ENCODE data around the gene EQTN. TPM values are rescaled to one million over a fixed set of nuclear protein-coding genes. Genes with fewer than 3 reads are reported as not detected.

The EQTN gene
- total and polyA plus RNA-seq, 3 donors from 2014 or later = 10.5 to 44.9 (median 33.0) TPM

DNA sequence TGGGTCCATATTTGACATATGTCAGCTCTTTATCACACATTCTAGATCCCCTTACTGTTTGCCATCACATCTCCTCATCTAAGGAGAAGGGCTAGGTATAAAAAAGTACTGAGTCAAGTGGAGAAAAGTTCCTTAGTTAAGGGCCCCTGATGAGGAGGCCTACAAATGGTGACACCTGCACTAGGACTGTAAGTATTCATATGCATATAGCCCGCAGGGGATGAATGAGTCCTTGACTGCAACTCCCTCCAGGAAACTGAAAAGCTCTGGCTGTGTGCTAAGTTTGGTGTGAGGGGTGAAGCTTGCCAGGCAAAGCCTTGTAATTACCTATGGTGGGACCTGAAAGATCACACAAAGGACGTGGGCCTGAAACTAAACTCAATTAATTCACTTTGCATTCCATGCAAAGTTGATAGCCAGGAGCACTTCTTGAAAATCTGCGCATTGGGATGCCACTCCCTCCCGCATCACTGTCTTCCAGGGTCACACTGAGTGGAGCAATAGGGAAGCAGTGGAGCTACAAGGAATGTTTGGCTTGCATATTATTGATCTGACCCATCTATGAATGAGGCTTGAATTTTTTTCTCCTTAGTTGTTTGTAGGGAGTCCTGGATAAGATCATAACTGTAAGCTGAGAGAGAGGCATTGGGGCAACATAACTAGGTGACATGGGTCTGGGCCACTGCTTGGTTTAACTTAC lies 11.9 kb upstream of the EQTN start:
- 87 to 95% methylated on average over 4 of the region's 4 CpGs for WGBS, 2 donors
- TF ChIP-seq, protein P1, sequence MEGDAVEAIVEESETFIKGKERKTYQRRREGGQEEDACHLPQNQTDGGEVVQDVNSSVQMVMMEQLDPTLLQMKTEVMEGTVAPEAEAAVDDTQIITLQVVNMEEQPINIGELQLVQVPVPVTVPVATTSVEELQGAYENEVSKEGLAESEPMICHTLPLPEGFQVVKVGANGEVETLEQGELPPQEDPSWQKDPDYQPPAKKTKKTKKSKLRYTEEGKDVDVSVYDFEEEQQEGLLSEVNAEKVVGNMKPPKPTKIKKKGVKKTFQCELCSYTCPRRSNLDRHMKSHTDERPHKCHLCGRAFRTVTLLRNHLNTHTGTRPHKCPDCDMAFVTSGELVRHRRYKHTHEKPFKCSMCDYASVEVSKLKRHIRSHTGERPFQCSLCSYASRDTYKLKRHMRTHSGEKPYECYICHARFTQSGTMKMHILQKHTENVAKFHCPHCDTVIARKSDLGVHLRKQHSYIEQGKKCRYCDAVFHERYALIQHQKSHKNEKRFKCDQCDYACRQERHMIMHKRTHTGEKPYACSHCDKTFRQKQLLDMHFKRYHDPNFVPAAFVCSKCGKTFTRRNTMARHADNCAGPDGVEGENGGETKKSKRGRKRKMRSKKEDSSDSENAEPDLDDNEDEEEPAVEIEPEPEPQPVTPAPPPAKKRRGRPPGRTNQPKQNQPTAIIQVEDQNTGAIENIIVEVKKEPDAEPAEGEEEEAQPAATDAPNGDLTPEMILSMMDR (IDR thresholded peaks at IDR 0.05) = no peak
- TF ChIP-seq POLR2A (IDR thresholded peaks at IDR 0.05) = no peak
- Histone ChIP-seq H3K36me3 (ENCODE audit: low read depth, missing control alignments) (no peaks in the 10 kb centered on the region), H3K27ac (no peak overlapping the region), H3K9me3 (no peaks in the 10 kb centered on the region), H3K4me3 (no peak overlapping the region), H3K27me3 (no peaks in the 10 kb centered on the region), H3K4me1 (no peaks in the 10 kb centered on the region)
- no peak for DNase-seq
- intact Hi-C loops (cut with DNase I; ENCODE audit: low total_unique reads) = no loop called here

DNA sequence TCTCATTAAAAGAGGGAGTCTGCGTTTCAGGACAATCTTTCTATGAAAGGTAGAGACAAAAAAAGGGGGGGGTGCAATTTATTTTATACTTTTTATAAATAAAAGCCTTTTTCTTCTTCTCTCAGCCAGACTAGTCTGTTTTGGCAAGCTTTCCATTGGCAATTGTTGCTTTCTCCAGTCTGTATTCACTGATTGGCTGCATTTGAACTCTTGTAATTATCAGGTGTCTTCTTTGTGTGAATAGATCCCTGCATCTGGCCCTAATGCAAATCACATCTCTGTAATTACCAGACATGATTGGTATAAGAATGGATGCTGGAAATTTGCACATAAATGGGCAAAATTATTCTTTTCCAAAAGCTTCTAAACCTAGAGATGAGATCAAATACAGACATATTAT lies 7.6 kb upstream of the EQTN start:
- 37 to 60% methylated on average over 1 of the region's 1 CpG for WGBS, 2 donors
- intact Hi-C loops (cut with DNase I; ENCODE audit: low total_unique reads) = no loop called here
- DNase-seq = no peak
- no peak for TF ChIP-seq POLR2A (IDR thresholded peaks at IDR 0.05)
- TF ChIP-seq, protein P1 (IDR thresholded peaks at IDR 0.05) = no peak
- Histone ChIP-seq H3K4me3 (no peak overlapping the region), H3K4me1 (no peaks in the 10 kb centered on the region), H3K27me3 (no peaks in the 10 kb centered on the region), H3K9me3 (no peaks in the 10 kb centered on the region), H3K27ac (no peak overlapping the region), H3K36me3 (ENCODE audit: low read depth, missing control alignments) (no peaks in the 10 kb centered on the region)

DNA sequence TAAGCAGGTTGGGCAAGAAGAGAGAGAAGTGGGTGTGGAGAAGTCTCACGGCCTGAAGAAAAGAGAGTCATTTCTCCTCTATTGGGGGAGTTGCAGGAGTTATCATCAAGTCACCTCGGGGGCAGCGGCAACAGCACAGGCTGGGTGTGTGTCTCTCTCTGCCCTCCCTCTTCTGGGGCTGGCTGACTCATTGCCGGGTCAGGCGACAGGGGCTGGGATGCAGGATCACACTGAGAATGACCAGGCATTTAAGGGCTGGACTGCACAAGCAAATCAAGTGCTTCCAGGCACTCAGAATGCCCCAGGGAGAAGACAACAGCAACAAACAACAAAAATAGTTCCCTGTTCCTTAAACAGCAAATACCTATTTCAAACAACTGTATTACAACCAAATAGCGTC lies 6.3 kb upstream of the EQTN start:
- DNase-seq = peak; percentile 55
- Histone ChIP-seq H3K27ac (no peak overlapping the region), H3K27me3 (no peaks in the 10 kb centered on the region), H3K4me3 (peak overlapping the region; percentile 2 to 15), H3K4me1 (no peaks in the 10 kb centered on the region), H3K9me3 (no peaks in the 10 kb centered on the region), H3K36me3 (ENCODE audit: low read depth, missing control alignments) (no peaks in the 10 kb centered on the region)
- WGBS, 2 donors = 10 to 15% methylated on average over 5 to 6 of the region's 6 CpGs
- TF ChIP-seq POLR2A (IDR thresholded peaks at IDR 0.05) = no peak
- TF ChIP-seq, protein P1 (IDR thresholded peaks at IDR 0.05) = no peak
- intact Hi-C loops (cut with DNase I; ENCODE audit: low total_unique reads) = no loop called here

DNA sequence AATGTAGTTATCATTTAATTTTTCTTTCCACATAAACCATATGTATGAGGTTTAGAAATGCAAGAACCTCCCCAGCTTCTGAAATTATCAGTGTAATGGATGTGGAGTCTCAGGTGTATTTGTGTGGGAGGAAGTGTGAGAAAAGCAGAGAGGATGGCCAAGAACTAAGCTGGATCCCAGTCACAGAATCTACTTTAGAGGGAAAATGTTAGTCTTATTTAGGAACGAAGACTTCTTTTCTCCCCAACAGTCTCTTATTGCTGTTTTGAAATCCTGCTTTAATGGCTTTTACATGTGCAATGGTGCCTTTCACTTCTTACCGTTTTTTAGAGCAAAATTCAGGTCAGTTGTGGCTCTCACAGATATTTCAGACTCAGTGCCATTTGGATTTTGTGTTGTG lies 3.0 kb downstream of the EQTN start:
- Histone ChIP-seq H3K27me3 (no peaks in the 10 kb centered on the region), H3K27ac (no peak overlapping the region), H3K36me3 (ENCODE audit: low read depth, missing control alignments) (no peaks in the 10 kb centered on the region), H3K4me1 (no peaks in the 10 kb centered on the region), H3K4me3 (no peak overlapping the region), H3K9me3 (no peaks in the 10 kb centered on the region)
- DNase-seq = no peak
- no peak for TF ChIP-seq POLR2A (IDR thresholded peaks at IDR 0.05)
- TF ChIP-seq, protein P1 (IDR thresholded peaks at IDR 0.05) = no peak
- intact Hi-C loops (cut with DNase I; ENCODE audit: low total_unique reads) = no loop called here
- WGBS, 2 donors = 44 to 49% methylated on average over 2 of the region's 2 CpGs

All from testis (tissue), 3 donors.